Inferior parietal cortex (tissue), 1 donor: ENCODE measurements around the gene MASTL.
"Not testable (repeated sequence)": the region's sequence is repeated elsewhere in the genome, so short reads cannot be mapped to it uniquely, and the experiment has no call there.

Source experiments
- DNase-seq: peaks from one replicate; pipeline ENCODE4 v3.0.0-alpha.2; 2016; ENCODE audit errors: extremely low spot score

MASTL gene

DNA sequence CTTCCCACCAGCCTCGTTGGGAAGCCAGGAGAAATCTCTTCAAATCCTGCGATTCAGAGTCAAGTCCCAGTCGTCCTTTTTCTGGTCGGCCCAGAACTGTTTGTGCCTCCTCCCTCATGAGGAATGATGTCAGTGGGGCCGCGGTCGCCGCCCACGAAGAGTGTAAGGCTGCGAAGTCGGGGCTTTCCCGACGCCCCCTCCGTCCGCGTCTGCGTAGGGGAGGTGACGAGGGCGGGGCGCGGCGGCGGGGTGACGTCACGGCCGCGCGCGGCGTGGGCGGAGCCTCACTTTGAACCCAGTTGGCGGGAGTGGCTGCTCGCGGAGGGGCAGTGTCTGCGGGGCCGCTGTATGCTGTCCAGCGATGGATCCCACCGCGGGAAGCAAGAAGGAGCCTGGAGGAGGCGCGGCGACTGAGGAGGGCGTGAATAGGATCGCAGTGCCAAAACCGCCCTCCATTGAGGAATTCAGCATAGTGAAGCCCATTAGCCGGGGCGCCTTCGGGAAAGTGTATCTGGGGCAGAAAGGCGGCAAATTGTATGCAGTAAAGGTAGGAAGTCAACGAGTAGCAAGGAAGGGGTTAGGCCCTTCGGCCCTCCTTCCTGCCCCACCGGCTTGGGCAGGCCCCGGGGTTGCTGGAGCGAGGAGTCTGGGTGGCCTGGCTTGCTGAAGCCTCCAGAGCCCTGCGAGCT, at the start of gene MASTL:
TSS of gene MASTL (plus strand) at position 287 of the 689 bp plus-strand sequence. CDS start at position 362, 75 bp downstream.
- peak; percentile 91 for DNase-seq

DNA sequence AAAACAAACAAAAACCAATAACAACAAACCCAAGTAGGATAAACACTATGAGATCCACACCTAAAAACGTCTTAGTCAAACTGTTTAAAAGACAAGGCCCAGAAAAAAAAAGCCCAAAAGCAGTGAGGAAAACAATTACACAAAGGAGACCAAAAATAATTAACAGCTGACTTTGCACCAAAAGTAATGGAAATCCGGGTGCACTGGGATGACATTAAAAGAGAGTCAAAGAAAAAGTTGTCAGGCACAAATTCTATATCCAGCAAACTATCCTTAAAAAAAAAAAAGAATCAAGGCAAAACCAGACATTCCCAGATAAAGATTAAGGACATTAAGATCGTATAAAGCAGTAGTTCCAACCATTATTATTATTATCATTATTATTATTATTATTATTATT, 47.0 kb upstream of the MASTL start:
- no peak for DNase-seq

DNA sequence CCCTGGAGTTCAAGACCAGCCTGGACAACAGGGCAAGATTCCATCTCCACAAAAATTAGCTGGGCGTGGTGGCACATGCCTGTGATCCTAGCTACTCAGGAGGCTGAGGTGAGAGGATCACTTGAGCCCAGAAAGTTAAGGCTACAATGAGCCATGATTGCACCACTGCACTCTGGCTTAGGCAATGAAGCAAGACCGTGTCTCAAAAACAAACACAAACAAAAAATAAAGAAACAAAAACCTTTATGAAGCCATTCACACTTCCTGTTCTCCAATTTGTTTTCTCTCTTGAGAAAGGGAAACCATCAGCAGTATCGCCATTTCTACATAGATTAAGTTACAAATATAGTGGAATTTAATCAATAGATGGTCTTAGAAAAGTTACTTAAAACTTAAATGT, 20.8 kb upstream of the MASTL start:
- DNase-seq = no peak

DNA sequence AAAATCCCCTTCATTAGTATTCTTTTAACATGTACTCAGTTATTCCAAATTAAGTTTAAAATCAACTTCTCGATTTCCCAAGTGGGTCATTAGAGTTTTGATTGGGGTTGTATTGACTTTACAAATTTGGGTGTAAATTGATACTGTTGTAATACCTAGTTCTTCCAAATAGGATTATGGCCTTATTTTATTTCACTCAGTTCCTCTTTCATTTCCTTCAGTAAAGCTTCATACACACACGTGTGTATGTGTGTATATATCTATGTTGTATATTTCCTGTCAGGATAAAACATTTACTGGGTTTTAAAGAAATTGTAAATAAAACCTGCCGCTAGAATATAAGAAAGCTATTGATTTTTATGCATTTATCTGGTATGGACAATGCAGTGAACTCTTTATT, 16.9 kb upstream of the MASTL start:
- DNase-seq = no peak

DNA sequence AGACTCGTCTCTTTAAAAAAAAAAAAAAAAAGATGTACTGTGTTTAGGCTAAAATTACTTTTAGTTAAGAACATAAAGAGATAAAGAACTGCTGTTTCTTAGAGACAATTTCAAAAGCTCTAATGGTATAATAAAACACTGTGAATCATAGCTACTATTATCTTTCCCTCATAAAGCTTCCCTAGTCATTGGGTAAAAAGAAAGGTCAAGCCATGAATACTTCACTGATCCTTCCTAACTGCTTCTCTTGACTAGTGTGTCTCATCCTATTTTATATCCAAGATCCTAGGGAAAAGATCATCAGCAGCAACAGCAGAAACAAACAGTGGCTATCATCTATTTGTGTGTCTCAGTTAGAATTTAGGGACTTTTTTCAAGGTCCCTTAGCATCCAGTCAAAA, 11.5 kb upstream of the MASTL start:
- DNase-seq = no peak

DNA sequence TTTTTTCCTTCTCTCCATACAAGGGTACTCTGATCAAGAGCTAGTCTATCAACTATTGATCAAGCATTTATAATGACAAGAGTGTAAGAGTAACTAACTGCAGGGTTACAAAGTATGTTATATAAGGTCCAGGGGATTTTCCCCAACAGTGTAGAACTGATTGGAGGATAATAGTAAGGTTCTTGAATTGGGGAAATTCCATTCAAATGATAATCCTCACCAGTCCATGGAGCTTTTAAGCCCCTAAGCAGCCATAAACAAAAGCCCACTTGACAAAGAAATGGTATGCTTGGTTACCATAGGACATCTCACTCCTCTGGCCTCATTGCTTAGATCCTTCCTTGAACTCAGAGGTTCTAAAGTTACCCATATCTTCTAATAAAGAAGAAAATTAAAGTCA, 9.2 kb upstream of the MASTL start:
- DNase-seq = no peak

DNA sequence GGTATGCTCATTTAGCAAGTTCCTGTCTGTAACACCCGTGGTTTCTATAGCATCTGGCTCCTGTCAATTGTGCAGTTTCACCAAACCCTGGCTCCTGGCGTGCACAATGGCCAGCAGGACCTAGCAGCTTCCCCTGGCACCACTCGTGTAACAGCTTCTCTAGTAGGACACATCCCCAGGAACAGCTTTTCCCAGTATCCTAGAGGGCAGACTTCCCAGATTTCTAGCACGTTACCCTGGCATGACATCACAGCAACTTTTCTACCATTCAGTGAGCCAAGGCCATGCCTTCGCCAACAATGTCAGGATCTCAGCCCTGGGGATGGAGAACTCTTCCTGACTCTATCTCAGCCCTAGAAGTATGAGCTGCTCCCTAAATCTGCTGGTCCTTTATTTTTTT, 7.5 kb upstream of the MASTL start:
- DNase-seq = no peak

DNA sequence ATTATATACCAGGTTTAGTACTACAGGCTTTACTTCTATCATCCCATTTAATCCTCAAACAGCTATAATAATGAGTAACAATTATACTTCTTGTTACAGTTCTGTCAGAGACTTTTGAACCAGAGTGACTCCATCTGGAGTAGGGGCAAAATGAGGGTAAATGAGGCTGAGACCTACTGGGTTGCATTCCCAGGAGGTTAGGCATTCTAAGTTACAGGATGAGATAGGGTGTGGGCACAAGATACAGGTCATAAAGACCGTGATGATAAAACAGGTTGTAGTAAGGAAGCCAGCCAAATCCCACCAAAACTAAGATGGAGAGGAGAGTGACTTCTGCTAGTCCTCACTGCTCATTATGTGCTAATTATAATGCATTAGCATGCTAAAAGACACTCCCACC, 4.9 kb upstream of the MASTL start:
- DNase-seq = no peak

DNA sequence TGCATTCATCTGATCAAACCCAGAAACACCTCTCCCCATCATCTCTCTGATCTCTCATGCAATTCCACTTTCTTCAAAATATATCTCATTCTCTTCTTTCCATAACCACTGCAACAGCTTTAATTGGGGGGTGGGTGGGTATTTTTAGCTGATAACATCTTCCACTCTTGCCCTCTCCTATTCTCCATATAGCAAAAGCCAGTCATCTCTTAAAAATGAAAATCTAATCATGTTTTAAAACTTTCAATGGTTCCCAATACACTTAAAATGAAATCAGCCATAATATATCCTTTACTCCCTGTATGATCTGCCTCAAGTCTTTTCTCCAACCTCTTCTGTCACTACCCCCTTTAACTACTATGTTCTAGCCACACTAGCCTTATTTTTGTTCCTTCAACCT, 2.5 kb upstream of the MASTL start:
- DNase-seq = no peak

DNA sequence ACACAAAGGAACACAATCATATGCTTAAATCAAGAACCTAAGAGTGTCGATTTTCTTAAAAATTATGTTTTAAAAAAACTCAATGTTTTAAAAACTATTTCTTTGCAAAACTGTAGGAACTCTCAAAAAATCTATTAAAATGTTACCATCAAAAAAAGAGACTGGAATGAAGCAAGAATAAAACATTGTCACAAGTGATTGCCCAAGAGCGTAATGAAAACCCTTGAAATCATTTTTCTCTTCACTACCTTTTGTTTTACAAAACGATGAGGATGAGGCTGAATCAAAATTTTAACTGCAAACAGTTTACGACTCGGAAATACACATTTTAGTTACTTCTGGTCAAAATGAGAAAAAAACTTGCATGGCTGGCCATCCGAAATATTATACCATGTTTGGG, 1.8 kb upstream of the MASTL start:
- no peak for DNase-seq

DNA sequence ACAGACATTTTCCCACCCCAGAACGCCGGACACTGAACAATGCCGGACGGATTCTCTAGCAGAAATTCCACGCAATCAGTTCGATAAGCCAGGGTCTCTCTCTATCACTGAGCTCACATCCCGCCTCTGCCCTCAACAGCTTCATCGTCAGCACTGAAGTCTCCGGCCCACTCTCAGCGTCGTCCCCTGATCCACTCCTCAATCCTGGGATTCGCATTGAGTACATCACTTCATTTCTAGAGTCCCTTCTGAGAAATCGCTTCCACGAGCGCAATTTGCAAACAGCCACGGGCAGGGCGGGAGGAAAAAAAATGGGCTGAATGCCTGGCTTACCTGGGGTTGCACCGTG, 1.3 kb upstream of the MASTL start:
- DNase-seq = no peak

DNA sequence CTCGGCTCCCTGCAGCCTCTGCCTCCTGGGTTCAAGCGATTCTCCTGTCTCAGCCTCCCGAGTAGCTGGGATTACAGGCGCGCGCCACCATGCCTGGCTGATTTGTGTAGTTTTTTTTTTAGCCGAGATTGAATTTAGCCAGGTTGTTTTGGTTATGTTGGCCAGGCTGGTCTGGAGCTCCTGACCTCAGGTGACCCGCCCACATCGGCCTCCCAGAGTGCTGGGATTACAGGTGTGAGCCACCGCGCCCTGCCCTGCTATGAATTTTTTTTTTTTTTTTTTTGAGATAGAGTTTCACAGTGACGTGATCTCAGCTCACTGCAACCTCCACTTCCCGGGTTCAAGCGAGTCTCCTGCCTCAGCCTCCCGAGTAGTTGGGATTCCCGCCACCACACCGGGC, 1.4 kb downstream of the MASTL start:
- DNase-seq = not testable (repeated sequence)

DNA sequence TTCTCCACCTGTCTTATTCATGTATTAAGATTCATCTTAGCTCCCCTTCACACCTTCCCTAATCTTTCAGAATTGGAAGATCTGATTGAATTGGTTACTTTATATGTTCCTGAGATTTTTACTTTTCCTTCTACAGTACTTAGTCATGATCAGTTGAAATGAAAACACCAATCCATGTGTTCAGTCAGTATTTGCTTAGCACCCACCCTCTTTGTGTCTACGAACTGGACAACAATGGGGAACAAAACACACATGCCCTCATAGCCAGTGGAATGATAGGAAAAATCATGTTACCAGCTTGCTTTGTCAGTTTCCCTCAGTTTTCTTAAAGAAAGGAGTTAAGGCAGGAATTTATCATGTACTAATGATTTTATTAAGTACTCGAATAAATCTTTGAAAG, 2.0 kb downstream of the MASTL start:
- DNase-seq = no peak

DNA sequence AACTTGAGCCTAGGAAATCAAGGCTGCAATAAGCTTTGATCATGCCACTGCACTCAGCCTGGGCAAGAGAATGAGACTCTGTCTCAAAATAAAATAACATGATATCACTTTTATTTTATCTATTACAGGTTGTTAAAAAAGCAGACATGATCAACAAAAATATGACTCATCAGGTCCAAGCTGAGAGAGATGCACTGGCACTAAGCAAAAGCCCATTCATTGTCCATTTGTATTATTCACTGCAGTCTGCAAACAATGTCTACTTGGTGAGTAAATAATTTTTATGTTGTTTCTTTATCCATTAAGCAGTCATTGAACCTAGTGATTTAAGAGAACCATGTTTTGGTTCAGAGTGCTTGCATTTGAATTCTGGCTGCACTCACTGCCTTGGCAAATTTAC, 3.3 kb downstream of the MASTL start:
- DNase-seq = no peak

DNA sequence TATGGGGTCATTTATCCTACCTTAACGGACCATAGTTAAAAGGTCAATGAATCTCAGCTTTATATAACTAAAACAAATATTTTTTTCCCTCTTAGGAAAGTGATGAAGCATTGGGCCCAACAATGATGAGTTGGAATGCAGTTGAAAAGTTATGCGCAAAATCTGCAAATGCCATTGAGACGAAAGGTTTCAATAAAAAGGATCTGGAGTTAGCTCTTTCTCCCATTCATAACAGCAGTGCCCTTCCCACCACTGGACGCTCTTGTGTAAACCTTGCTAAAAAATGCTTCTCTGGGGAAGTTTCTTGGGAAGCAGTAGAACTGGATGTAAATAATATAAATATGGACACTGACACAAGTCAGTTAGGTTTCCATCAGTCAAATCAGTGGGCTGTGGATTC, 14.7 kb downstream of the MASTL start:
- no peak for DNase-seq

DNA sequence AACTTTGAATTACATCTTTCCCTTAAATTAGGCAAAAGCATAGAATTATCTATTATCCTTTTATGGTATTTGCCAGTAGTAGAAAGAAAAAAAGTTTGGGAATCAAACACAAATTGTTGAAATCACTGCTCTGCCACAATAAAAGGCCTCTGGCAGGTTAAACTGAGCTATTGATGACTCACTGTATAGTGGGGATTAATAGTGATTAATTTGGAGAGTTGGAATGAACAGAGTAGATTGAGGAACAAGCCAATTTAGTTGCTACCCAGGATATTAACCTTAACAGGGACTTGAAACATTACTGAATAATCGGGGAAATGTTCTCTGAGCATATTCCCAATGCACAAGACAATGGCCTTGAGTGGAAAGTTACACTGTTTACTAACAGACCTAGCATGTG, 33.1 kb downstream of the MASTL start:
- DNase-seq = no peak

DNA sequence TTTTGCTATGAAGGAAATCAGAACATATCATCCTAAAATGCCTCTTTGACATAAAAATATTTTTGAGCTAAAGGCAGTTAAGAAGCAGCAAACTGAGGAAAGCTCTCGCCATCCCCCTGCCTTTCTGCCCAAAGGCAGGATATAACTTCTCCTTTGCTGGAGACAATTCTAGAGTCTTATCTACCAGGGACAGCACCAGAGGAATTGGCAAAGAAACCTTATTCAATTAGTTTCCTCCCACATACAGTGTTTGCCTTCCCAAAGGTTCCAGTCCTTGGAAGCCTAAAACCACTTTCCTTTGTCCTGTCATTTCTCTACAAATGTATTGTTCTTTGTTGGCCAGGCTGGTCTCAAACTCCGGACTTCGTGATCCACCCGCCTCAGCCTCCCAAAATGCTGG, 33.7 kb downstream of the MASTL start:
- no peak for DNase-seq

DNA sequence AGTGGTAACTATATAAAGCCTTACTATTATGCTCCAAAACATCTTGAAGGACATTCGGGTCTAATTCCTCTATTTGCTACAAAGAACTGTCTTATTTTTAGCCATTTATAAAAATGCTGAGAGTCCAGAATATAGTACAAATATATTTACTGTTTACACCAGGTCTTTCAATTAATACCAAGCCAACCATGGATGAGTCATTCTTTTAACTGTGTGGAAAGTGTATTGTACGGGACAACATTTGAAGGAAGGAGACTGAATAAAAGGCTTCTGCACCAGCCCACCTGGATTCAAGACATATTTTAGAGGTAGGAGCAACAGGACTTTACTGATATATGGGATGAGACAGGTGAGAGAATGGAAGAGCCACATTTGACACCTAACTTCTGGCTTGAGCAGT, 35.4 kb downstream of the MASTL start:
- no peak for DNase-seq

DNA sequence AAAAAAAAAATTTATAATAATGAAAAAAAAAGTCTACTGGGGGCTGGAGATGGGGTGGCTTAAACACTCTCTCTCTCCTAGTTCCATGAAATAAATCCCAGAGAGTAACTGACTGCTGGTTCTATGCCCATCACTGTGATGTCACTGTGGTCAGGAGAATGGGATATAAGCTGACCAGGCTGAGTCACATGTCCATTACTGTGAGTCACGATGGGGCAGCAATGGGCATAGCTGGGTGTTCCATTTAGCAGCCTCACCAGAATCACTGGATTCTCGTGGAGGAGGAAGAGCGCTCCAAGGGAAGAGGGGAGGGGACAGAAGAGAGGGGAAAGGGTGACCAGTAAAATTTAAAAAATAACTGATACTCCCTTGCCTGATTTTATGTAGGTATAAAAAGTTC, 37.1 kb downstream of the MASTL start:
- no peak for DNase-seq

DNA sequence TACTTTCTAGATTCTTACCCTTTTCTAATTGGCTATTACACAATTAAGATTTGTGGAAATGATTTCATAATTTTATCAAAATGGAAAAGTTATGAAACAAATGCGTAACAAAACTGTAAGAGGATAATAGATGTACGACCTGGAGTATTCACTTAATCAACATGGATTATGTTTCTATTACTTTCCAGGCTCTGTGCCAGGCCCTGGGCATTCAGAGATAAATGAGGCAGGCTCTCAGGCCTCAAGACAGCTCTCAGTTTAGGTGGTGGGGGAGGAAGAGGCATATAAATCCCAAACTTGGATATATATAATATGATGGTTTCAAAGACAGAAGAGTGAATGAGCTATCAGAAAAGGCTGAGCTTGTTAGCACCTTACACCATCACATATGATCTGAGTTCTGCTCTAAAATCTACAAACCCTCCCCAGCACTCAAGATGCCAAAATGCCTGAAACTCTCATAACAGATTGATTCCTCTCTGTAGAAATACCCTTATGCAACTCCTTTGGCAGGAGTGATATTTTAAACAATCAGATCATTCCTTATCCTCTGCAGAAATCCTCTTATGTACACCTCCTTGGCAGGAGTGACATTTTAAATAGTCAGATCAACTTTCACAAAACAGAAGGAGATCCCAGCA, 42.9 kb downstream of the MASTL start:
- DNase-seq = peak; percentile 13

DNA sequence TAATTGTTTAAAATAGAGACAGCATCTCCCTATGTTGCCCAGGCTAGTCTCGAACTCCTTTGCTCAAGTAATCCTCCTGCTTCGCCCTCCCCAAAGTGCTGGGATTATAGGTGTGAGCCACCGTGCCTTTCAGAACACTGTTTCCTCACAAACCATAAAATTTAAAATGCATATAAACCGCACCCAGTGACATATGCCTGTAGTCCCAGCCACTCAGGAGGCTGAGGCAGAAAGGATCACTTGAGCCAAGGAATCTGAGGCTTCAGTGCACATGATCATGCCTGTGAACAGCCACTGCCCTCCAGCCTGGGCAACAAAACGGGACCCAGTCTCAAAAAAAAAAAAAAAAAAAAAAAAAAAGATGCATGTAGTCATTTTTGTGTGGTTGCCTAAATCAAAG, 48.7 kb downstream of the MASTL start:
- DNase-seq = no peak

DNA sequence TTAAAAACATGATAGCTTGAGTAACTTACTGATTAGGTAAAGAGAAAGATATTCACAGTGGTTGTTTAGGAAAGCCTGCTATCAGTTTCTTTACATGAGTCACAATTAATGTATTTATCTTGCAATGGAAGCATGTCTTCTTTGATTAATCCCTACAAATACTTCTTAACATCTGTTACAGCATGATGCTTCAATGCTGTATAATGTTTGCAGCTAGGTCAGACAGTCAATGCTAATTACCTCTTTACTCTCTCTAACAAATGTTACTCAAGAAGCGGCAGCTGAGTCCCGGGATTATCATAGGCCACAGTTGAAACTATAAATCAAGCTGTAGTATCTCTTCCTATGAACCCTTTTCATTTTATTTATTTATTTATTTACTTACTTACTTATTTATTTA, 52.2 kb downstream of the MASTL start:
- no peak for DNase-seq

DNA sequence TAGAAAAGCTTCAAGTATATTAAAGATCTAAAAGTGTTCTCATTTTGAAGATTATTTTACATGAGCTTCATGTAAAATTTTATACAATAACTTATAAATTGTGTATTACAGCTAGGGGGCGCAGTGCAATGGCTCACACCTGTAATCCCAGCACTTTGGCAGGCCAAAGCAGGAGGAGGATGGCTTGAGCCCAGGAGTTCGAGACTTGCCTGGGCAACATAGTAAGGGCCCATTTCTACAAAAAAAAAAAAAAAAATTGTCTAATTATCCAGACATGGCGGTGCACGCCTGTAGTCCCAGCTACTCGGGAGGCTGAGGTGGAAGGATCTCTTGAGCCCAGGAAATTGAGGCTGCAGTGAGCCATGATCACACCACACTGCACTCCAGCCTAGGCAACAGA, 68.8 kb downstream of the MASTL start:
- no peak for DNase-seq

DNA sequence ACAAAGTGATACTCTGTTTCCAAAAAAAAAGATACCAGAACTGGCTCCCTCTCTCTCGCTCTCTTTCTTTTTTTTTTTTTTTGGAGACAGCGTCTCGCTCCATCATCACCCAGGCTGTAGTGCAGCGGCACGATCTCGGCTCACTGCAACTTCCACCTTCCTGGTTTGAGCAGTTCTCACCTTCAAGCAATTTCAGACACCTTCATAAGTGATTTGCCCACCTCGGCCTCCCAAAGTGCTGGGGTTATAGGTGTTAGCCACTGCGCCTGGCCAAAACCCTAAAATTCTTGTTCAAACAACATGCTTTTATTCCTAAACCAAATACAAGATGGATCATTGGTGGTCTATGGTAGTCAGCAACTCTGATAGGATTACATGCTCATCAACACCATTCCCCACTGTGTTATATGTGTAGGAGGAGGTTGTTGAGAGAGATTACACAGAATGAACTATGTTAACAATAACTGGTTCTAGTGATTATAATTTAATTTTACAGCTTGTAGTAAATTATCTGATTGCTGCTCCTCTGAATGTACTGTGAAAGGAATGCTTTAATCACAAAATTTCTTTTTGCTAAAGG, 69.9 kb downstream of the MASTL start:
- no peak for DNase-seq
